ENCODE data around the gene UGT1A5. TPM values are rescaled to one million over a fixed set of nuclear protein-coding genes. Genes with fewer than 3 reads are reported as not detected.
"Not testable (repeated sequence)": the region's sequence is repeated elsewhere in the genome, so short reads cannot be mapped to it uniquely, and the experiment has no call there.

Gene UGT1A5
- total RNA-seq, 2 experiments from 2014 or later, result not detected

DNA sequence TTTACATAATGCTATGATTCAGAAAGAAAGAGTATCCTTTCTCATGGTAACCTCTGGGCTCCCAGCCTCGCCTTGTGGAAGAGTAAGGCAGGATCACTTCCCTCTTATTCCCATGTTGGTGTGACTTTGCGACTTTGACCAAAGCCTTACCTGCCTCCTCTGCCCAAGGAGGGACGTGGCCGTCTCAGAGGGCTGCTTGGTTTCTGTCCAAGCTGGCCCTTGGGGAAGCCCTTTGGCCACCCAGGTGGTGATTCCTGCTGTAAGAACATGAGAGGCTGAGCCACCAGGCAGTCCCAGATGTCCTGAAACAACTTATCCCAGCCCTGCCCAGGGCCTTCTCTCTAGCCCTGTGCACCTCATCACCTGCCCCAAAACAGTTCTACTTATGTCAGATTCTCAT, 14.0 kb upstream of the UGT1A5 start:
- ChIA-PET CTCF (ENCODE audit: unreplicated experiment) (no interaction called here), POLR2A (no interaction called here)
- Histone ChIP-seq H3K36me3 (ENCODE audit: insufficient read depth, low read length) (no peaks in the 10 kb centered on the region), H3K4me1 (ENCODE audit: insufficient read depth, low read length, poor library complexity, severe bottlenecking) (no peaks in the 10 kb centered on the region), H3K79me2 (ENCODE audit: insufficient read depth, low read depth, low read length) (no peaks in the 10 kb centered on the region), H3K4me3 (ENCODE audit: low read depth, low read length, poor library complexity, severe bottlenecking) (no peak overlapping the region), H2AFZ (ENCODE audit: low read length) (no peak overlapping the region), H3K9me2 (ENCODE audit: insufficient read depth, low read length) (no peaks in the 10 kb centered on the region), H4K20me1 (ENCODE audit: insufficient read depth, low read length) (no peaks in the 10 kb centered on the region), H3K9me3 (ENCODE audit: low read length) (no peaks in the 10 kb centered on the region), H3K27ac (ENCODE audit: low read depth, low read length, poor library complexity, severe bottlenecking) (no peak overlapping the region), H3K4me2 (ENCODE audit: low read length) (no peak overlapping the region)
- intact Hi-C loops (cut with micrococcal nuclease; ENCODE audit: unreplicated experiment), result no loop called here
- BruUV-seq (replicated peaks), result no TSS peak
- DNase-seq (ENCODE audit: low spot score), result no peak
- TF ChIP-seq, protein P1, sequence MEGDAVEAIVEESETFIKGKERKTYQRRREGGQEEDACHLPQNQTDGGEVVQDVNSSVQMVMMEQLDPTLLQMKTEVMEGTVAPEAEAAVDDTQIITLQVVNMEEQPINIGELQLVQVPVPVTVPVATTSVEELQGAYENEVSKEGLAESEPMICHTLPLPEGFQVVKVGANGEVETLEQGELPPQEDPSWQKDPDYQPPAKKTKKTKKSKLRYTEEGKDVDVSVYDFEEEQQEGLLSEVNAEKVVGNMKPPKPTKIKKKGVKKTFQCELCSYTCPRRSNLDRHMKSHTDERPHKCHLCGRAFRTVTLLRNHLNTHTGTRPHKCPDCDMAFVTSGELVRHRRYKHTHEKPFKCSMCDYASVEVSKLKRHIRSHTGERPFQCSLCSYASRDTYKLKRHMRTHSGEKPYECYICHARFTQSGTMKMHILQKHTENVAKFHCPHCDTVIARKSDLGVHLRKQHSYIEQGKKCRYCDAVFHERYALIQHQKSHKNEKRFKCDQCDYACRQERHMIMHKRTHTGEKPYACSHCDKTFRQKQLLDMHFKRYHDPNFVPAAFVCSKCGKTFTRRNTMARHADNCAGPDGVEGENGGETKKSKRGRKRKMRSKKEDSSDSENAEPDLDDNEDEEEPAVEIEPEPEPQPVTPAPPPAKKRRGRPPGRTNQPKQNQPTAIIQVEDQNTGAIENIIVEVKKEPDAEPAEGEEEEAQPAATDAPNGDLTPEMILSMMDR (conservative IDR thresholded peaks at IDR 0.05; ENCODE audit: low read length), result no peak
- TF ChIP-seq EZH2phosphoT487 (IDR thresholded peaks at IDR 0.05; ENCODE audit: borderline replicate concordance, low read depth, low read length), result no peak

DNA sequence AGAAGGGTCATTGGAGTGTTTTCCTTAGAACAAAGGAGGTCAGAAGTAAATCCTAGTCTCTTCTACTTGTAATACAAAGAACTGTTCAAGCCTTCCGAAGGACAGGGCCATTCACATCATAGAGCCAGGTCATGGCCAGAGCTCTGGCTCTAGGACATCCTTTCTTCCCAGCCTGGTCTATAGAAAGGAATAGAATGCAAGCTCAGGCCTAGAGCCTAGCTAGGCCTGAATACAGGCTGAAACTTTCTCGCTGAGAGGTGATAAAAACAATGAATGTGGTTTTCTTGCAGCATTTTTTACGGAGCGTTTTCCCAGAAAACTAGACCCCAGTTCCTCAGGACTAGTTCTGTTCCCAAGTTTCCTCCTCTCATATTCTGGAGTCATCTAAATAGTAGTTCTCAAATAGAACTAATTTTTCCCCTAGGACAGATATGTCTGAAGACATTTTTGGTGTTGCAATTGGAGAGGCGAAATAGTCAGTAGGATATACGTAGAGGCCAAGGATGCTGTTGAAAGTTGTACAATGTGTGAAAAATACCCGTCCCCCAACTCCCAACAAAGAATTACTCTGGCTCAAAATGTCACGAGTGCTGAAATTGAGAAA, 13.2 kb upstream of the UGT1A5 start:
- no peak for DNase-seq (ENCODE audit: low spot score)
- no peak overlapping the region for H3K4me2 ChIP-seq (ENCODE audit: low read length)
- BruUV-seq (replicated peaks), result no TSS peak
- intact Hi-C loops (cut with micrococcal nuclease; ENCODE audit: unreplicated experiment), result no loop called here
- H3K4me3 ChIP-seq (ENCODE audit: low read depth, low read length, poor library complexity, severe bottlenecking), result no peak overlapping the region
- H3K4me1 ChIP-seq (ENCODE audit: insufficient read depth, low read length, poor library complexity, severe bottlenecking), result no peaks in the 10 kb centered on the region
- H4K20me1 ChIP-seq (ENCODE audit: insufficient read depth, low read length), result no peaks in the 10 kb centered on the region
- TF ChIP-seq, protein P1 (conservative IDR thresholded peaks at IDR 0.05; ENCODE audit: low read length), result no peak
- no peak for TF ChIP-seq EZH2phosphoT487 (IDR thresholded peaks at IDR 0.05; ENCODE audit: borderline replicate concordance, low read depth, low read length)
- ChIA-PET CTCF (ENCODE audit: unreplicated experiment) (no interaction called here), POLR2A (no interaction called here)
- H2AFZ ChIP-seq (ENCODE audit: low read length), result no peak overlapping the region
- no peaks in the 10 kb centered on the region for H3K36me3 ChIP-seq (ENCODE audit: insufficient read depth, low read length)
- H3K9me2 ChIP-seq (ENCODE audit: insufficient read depth, low read length), result no peaks in the 10 kb centered on the region
- H3K27ac ChIP-seq (ENCODE audit: low read depth, low read length, poor library complexity, severe bottlenecking), result no peak overlapping the region
- H3K79me2 ChIP-seq (ENCODE audit: insufficient read depth, low read depth, low read length), result no peaks in the 10 kb centered on the region
- H3K9me3 ChIP-seq (ENCODE audit: low read length), result no peaks in the 10 kb centered on the region

DNA sequence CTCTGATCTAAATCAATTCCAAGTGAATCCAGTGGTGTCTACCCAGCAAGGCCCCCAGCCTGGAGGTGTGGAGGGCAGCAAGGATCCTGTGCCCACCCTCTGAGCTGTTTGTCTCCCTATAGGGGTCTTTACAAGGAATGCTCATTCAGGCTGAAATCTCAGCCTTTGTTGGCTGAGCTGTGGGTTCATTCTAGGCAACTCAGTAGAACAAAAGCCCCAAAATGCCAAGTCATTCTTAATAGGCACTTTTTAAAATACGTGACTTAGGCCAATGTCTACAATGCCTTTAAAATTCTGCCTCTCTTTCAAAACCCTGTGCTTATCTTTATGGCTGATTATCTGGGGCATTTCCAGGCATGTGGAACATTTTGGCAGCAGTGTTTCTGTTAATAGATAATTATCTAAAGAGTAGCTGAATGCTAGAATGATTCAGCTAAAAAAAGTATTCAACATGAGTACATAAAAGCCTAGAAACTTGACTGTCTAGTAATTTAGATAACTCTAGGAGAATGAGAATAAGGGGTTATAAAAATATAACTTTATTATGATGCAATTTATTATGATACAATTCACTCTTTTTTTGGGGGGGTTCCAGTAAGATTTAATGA, 12.6 kb upstream of the UGT1A5 start:
- TF ChIP-seq EZH2phosphoT487 (IDR thresholded peaks at IDR 0.05; ENCODE audit: borderline replicate concordance, low read depth, low read length), result no peak
- TF ChIP-seq, protein P1 (conservative IDR thresholded peaks at IDR 0.05; ENCODE audit: low read length), result no peak
- no peaks in the 10 kb centered on the region for H3K79me2 ChIP-seq (ENCODE audit: insufficient read depth, low read depth, low read length)
- no peak for DNase-seq (ENCODE audit: low spot score)
- no peaks in the 10 kb centered on the region for H3K4me1 ChIP-seq (ENCODE audit: insufficient read depth, low read length, poor library complexity, severe bottlenecking)
- H2AFZ ChIP-seq (ENCODE audit: low read length), result no peak overlapping the region
- H3K27ac ChIP-seq (ENCODE audit: low read depth, low read length, poor library complexity, severe bottlenecking), result no peak overlapping the region
- no peak overlapping the region for H3K4me3 ChIP-seq (ENCODE audit: low read depth, low read length, poor library complexity, severe bottlenecking)
- H3K9me3 ChIP-seq (ENCODE audit: low read length), result no peaks in the 10 kb centered on the region
- H3K36me3 ChIP-seq (ENCODE audit: insufficient read depth, low read length), result no peaks in the 10 kb centered on the region
- BruUV-seq (replicated peaks), result no TSS peak
- no peak overlapping the region for H3K4me2 ChIP-seq (ENCODE audit: low read length)
- CTCF ChIA-PET (ENCODE audit: unreplicated experiment), result no interaction called here
- no peaks in the 10 kb centered on the region for H3K9me2 ChIP-seq (ENCODE audit: insufficient read depth, low read length)
- H4K20me1 ChIP-seq (ENCODE audit: insufficient read depth, low read length), result no peaks in the 10 kb centered on the region
- POLR2A ChIA-PET, result no interaction called here
- intact Hi-C loops (cut with micrococcal nuclease; ENCODE audit: unreplicated experiment), result no loop called here

DNA sequence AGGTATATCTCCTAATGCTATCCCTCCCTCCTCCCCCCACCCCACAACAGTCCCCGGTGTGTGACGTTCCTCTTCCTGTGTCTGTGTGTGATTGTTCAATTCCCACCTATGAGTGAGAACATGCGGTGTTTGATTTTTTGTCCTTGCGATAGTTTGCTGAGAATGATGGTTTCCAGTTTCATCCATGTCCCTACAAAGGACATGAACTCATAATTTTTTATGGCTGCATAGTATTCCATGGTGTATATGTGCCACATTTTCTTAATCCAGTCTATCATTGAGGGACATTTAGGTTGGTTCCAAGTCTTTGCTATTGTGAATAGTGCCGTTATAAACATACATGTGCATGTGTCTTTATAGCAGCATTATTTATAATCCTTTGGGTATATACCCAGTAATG, 11.9 kb upstream of the UGT1A5 start:
- H3K79me2 ChIP-seq (ENCODE audit: insufficient read depth, low read depth, low read length); POLR2A ChIA-PET: not testable (repeated sequence)

More for the DNA sequence above, 11.9 kb upstream of the UGT1A5 start:
- H3K27ac ChIP-seq (ENCODE audit: low read depth, low read length, poor library complexity, severe bottlenecking); H3K9me2 ChIP-seq (ENCODE audit: insufficient read depth, low read length); H3K4me3 ChIP-seq (ENCODE audit: low read depth, low read length, poor library complexity, severe bottlenecking); CTCF ChIA-PET (ENCODE audit: unreplicated experiment); DNase-seq (ENCODE audit: low spot score); H4K20me1 ChIP-seq (ENCODE audit: insufficient read depth, low read length); BruUV-seq (replicated peaks); H3K36me3 ChIP-seq (ENCODE audit: insufficient read depth, low read length); H3K4me1 ChIP-seq (ENCODE audit: insufficient read depth, low read length, poor library complexity, severe bottlenecking); intact Hi-C loops (cut with micrococcal nuclease; ENCODE audit: unreplicated experiment); H3K9me3 ChIP-seq (ENCODE audit: low read length); H3K4me2 ChIP-seq (ENCODE audit: low read length); H2AFZ ChIP-seq (ENCODE audit: low read length): not testable (repeated sequence)

Measured in OCI-LY7 (cell line).